ENCODE data around the gene METTL22. TPM values are rescaled to one million over a fixed set of nuclear protein-coding genes. Genes with fewer than 3 reads are reported as not detected.

Gene METTL22
- total and polyA plus RNA-seq, 2 donors (not counting 1 experiment from before 2014, with no cell fraction given) = 49.5 to 62.9 TPM

DNA sequence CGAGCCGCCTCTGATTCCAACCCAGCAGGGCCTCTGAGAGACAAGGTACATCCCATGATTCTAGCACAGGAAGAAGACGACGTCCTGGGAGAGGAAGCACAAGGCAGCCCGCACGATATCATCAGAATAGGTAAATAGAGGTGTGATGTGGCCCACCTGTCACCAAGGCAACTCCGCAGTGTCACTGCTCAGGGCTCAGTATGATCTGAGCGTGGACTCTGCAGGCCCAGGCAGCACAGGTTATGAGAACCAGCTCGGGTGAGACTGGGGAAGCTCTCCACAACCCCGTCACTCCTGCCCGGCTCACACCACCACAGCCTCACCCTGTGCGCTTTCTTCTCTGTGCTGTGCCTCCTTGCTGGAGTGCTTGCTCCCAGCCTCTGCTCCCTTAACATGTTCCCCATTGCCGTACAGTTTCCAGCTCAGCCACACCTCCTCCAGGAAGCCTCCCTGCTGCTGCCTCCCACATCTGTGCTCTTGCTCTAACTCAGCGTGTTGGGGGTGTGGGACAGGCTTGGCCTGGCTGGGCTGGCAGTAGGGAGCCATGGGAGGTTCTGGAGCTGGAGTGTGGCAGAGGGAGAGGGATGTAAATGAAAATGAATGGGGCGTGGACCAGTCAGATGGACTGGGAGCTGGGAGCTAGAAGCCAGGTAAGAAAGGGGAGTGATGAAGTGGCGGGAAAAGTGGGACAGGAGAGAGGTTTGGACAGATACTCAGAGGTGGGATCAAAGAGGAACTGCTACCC, 7.7 kb downstream of the METTL22 start:
- intact Hi-C loops (cut with micrococcal nuclease) = no loop called here
- WGBS (ENCODE audit: insufficient coverage) = 98% methylated on average over 15 of the region's 16 CpGs
- no peak for TF ChIP-seq EZH2 (IDR thresholded peaks at IDR 0.05; ENCODE audit: borderline replicate concordance, insufficient read depth, low read depth, low read length, poor library complexity, severe bottlenecking)
- Histone ChIP-seq H3K79me2 (ENCODE audit: control insufficient read depth, insufficient read depth, low read length) (peaks cover 33% of the 10 kb centered on the region), H3K4me3 (ENCODE audit: control extremely low read depth in 1 of 5, extremely low read depth in 1 of 5, insufficient read depth in 1 of 5, low read depth in 2 of 5, low read length in 4 of 5) (no peak overlapping the region), H3K27ac (ENCODE audit: low read length in 2 of 2) (no peak overlapping the region), H3K27me3 (replicated peaks in 1 of 4; ENCODE audit: control extremely low read depth in 1 of 4, control insufficient read depth in 3 of 4, insufficient read depth in 4 of 4, low read length in 3 of 4) (no peaks in the 10 kb centered on the region), H3K4me2 (replicated peaks; ENCODE audit: low read depth, low read length, poor library complexity, severe bottlenecking) (no peak overlapping the region), H3K9ac (ENCODE audit: low read length) (no peak overlapping the region), H3K9me3 (ENCODE audit: control extremely low read depth in 1 of 3, control insufficient read depth in 2 of 3, insufficient read depth in 1 of 3, low read length in 2 of 3) (no peaks in the 10 kb centered on the region), H3K36me3 (replicated peaks in 1 of 2; ENCODE audit: control extremely low read depth in 1 of 2, control insufficient read depth in 1 of 2, extremely low read depth in 1 of 2, insufficient read depth in 2 of 2, low read length in 1 of 2) (peaks cover 0 to 74% of the 10 kb centered on the region in 2 experiments), H4K20me1 (ENCODE audit: control insufficient read depth, insufficient read depth, low read length, poor library complexity, severe bottlenecking) (peaks cover 14% of the 10 kb centered on the region), H3K4me1 (ENCODE audit: control insufficient read depth in 2 of 2, insufficient read depth in 2 of 2, low read length in 2 of 2) (no peaks in the 10 kb centered on the region), H2AFZ (ENCODE audit: insufficient read depth, low read depth, low read length, poor library complexity, severe bottlenecking) (no peak overlapping the region)
- POLR2A ChIA-PET = no interaction called here
- H3K9me3 Mint-ChIP-seq (ENCODE audit: insufficient read depth) = no peaks in the 10 kb centered on the region
- DNase-seq = no peak
- no peaks in the 10 kb centered on the region for H3K27me3 Mint-ChIP-seq
- H3K27ac Mint-ChIP-seq = no peak overlapping the region
- H3K4me3 Mint-ChIP-seq = no peak overlapping the region
- no peak for ATAC-seq (ENCODE audit: low read depth)
- CTCF ChIA-PET = interaction anchor here (1.0 kb wide), 1 partner anchor 251 kb away, joined by 3 read pairs; no protein-coding TSS in a partner anchor
- peaks cover 8% of the 10 kb centered on the region for H3K4me1 Mint-ChIP-seq

DNA sequence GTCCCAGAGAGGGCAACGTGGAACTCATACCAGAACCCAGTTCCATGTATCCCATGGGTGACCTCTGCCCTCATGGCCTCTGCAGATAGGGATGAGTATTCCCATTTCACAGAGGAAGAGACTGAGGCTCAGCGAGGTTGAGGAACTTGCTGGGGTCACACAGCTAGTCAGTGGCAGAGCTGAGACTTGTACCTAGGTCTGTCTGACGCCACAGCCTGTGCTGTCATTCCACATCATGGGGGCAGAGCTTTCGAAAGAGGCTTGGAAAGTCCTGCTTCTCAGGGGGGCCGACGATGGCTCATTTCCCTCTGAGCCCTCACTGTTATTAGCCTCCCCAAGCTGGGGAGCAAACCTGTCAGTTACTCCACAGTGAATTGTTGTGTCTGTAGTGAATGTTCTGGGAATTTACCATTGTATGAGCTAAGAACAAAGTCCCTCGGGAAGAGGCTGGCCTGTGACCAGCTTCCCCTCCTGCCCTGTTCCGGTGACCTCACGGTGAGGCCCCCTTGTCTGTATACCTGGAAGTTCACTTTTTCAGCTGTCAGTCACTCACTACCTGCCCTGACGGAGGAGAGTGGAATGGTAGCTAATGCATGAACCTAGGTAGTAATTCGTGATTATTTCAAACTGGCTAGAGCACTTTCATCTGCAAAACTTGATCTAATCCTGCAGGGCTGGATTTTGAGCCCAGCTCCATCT, 8.9 kb downstream of the METTL22 start:
- Histone ChIP-seq H2AFZ (ENCODE audit: insufficient read depth, low read depth, low read length, poor library complexity, severe bottlenecking) (no peak overlapping the region), H3K36me3 (replicated peaks in 1 of 2; ENCODE audit: control extremely low read depth in 1 of 2, control insufficient read depth in 1 of 2, extremely low read depth in 1 of 2, insufficient read depth in 2 of 2, low read length in 1 of 2) (peaks cover 0 to 84% of the 10 kb centered on the region in 2 experiments), H3K4me3 (ENCODE audit: control extremely low read depth in 1 of 5, extremely low read depth in 1 of 5, insufficient read depth in 1 of 5, low read depth in 2 of 5, low read length in 4 of 5) (no peak overlapping the region), H3K27me3 (replicated peaks in 1 of 4; ENCODE audit: control extremely low read depth in 1 of 4, control insufficient read depth in 3 of 4, insufficient read depth in 4 of 4, low read length in 3 of 4) (no peaks in the 10 kb centered on the region), H4K20me1 (ENCODE audit: control insufficient read depth, insufficient read depth, low read length, poor library complexity, severe bottlenecking) (peaks cover 9% of the 10 kb centered on the region), H3K4me1 (ENCODE audit: control insufficient read depth in 2 of 2, insufficient read depth in 2 of 2, low read length in 2 of 2) (no peaks in the 10 kb centered on the region), H3K79me2 (ENCODE audit: control insufficient read depth, insufficient read depth, low read length) (peaks cover 25% of the 10 kb centered on the region), H3K4me2 (replicated peaks; ENCODE audit: low read depth, low read length, poor library complexity, severe bottlenecking) (no peak overlapping the region), H3K27ac (ENCODE audit: low read length in 2 of 2) (no peak overlapping the region), H3K9me3 (ENCODE audit: control extremely low read depth in 1 of 3, control insufficient read depth in 2 of 3, insufficient read depth in 1 of 3, low read length in 2 of 3) (no peaks in the 10 kb centered on the region), H3K9ac (ENCODE audit: low read length) (no peak overlapping the region)
- intact Hi-C loops (cut with micrococcal nuclease) = no loop called here
- no peaks in the 10 kb centered on the region for H3K27me3 Mint-ChIP-seq
- H3K4me1 Mint-ChIP-seq = peaks cover 4% of the 10 kb centered on the region
- ATAC-seq (ENCODE audit: low read depth) (no peak), DNase-seq (no peak)
- no peak overlapping the region for H3K27ac Mint-ChIP-seq
- H3K9me3 Mint-ChIP-seq (ENCODE audit: insufficient read depth) = no peaks in the 10 kb centered on the region
- no peak overlapping the region for H3K4me3 Mint-ChIP-seq
- POLR2A ChIA-PET = interaction anchor here (0.6 kb wide), 1 partner anchor 265 kb away, joined by 3 read pairs; no protein-coding TSS in a partner anchor
- WGBS (ENCODE audit: insufficient coverage) = 97% methylated on average over 8 of the region's 11 CpGs
- TF ChIP-seq, protein P1, sequence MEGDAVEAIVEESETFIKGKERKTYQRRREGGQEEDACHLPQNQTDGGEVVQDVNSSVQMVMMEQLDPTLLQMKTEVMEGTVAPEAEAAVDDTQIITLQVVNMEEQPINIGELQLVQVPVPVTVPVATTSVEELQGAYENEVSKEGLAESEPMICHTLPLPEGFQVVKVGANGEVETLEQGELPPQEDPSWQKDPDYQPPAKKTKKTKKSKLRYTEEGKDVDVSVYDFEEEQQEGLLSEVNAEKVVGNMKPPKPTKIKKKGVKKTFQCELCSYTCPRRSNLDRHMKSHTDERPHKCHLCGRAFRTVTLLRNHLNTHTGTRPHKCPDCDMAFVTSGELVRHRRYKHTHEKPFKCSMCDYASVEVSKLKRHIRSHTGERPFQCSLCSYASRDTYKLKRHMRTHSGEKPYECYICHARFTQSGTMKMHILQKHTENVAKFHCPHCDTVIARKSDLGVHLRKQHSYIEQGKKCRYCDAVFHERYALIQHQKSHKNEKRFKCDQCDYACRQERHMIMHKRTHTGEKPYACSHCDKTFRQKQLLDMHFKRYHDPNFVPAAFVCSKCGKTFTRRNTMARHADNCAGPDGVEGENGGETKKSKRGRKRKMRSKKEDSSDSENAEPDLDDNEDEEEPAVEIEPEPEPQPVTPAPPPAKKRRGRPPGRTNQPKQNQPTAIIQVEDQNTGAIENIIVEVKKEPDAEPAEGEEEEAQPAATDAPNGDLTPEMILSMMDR (IDR thresholded peaks at IDR 0.05) = no peak
- TF ChIP-seq EZH2 (IDR thresholded peaks at IDR 0.05; ENCODE audit: borderline replicate concordance, insufficient read depth, low read depth, low read length, poor library complexity, severe bottlenecking) = no peak
- CTCF ChIA-PET = interaction anchor here (1.0 kb wide), 1 partner anchor 250 kb away, joined by 3 read pairs; no protein-coding TSS in a partner anchor

Measured in B cell (primary cell).